Testis (tissue), 2 donors: ENCODE measurements around the gene TBC1D4.

Experiments
- CTCF ChIP-seq, 3 experiments: fragments of 450-650 bp in 2 of 3; fragments of 200-600 bp in 1 of 3; sonication (generic) in 1 of 3; IDR thresholded peaks; one replicate each; pipeline ENCODE4 v1.5.1; 2016 to 2019; ENCODE audit warnings: antibody characterized with exemption in 3 of 3, mild to moderate bottlenecking in 2 of 3, moderate library complexity in 1 of 3
- POLR2A ChIP-seq: fragments of 450-650 bp; IDR thresholded peaks from one replicate; pipeline ENCODE4 v1.6.1; 2017; ENCODE audit warnings: antibody characterized with exemption, mild to moderate bottlenecking, moderate library complexity

- no peak for TF ChIP-seq CTCF (IDR thresholded peaks at IDR 0.05)
- no peak for TF ChIP-seq POLR2A
Measured at GRCh38 chr13:75360170-75360569, 121.8 kb downstream of the TBC1D4 start.
